H1 (cell line): Measurements from ENCODE around the gene OLFM2. TPM values are rescaled to one million over a fixed set of nuclear protein-coding genes. Genes with fewer than 3 reads are reported as not detected.

ENCODE experiments used
- CTCF ChIA-PET: fragments of 300-600 bp; sonication (Branson Sonifier 250); formaldehyde crosslinking; loops from one replicate; lab custom pipeline; 2021; ENCODE audit not compliant: partially characterized antibody; lab: Charles Lee
- POLR2A ChIA-PET: fragments of 300-600 bp; sonication (Branson Sonifier 250); formaldehyde crosslinking; loops from one replicate; lab custom pipeline; 2021; ENCODE audit warnings: inconsistent platforms; ENCODE audit not compliant: partially characterized antibody; lab: Charles Lee
- DNase-seq, 2 experiments: peaks; one replicate each; pipeline versions ENCODE4 v3.0.0 to v3.0.0-alpha.2; 2010 to 2022; ENCODE audit warnings: low spot score in 2 of 2, low read depth in 1 of 2, mixed read lengths in 1 of 2
- FAIRE-seq: peaks from 2 replicates; lab custom pipeline; 2011; peaks lifted over from hg19 to GRCh38; lab: Jason Lieb, UNC
- H2AFZ ChIP-seq: 2 replicates; pipeline ENCODE4 v1.8.1; 2012; ENCODE audit warnings: low read length, inconsistent platforms
- H2AK5ac ChIP-seq: 2 replicates; pipeline ENCODE4 v1.6.1; 2013; ENCODE audit warnings: low read depth, low read length
- H2BK120ac ChIP-seq: replicated peaks from 2 replicates; pipeline ENCODE3; 2013; ENCODE audit warnings: low read depth, low read length, inconsistent platforms
- H2BK12ac ChIP-seq: 2 replicates; pipeline ENCODE4 v1.6.1; 2013; ENCODE audit warnings: low read depth, low read length
- H2BK15ac ChIP-seq: 2 replicates; pipeline ENCODE4 v1.6.1; 2013; ENCODE audit warnings: low read length
- H2BK20ac ChIP-seq: 2 replicates; pipeline ENCODE4 v1.6.1; 2013; ENCODE audit warnings: low read length
- H2BK5ac ChIP-seq: 2 replicates; pipeline ENCODE4 v1.6.1; 2013; ENCODE audit warnings: low read depth, low read length
- H3K14ac ChIP-seq: 2 replicates; pipeline ENCODE4 v1.6.1; 2013; ENCODE audit warnings: inconsistent platforms; ENCODE audit not compliant: insufficient read length
- H3K18ac ChIP-seq: 2 replicates; pipeline ENCODE4 v1.6.1; 2013; ENCODE audit warnings: low read length; ENCODE audit errors: extremely low read depth
- H3K23ac ChIP-seq: 2 replicates; pipeline ENCODE4 v1.6.1; 2013; ENCODE audit warnings: inconsistent platforms; ENCODE audit not compliant: insufficient read length
- H3K23me2 ChIP-seq: 2 replicates; pipeline ENCODE4 v1.6.1; 2013; ENCODE audit warnings: low read depth, low read length
- H3K27ac ChIP-seq: 2 replicates; pipeline ENCODE4 v1.6.1; 2011; ENCODE audit warnings: low read depth, low read length, inconsistent platforms
- H3K27me3 ChIP-seq, 4 experiments: replicated peaks in 1 of 4; 1 replicate in 1 of 4; 2 replicates in 3 of 4; pipeline versions ENCODE4 v1.6.1 to v1.8.1; 2011 to 2013; ENCODE audit warnings: low read length in 3 of 4, mild to moderate bottlenecking in 3 of 4, inconsistent platforms in 2 of 4, mixed read lengths in 2 of 4, moderate library complexity in 1 of 4; ENCODE audit not compliant: control insufficient read depth in 3 of 4, insufficient read depth in 3 of 4; ENCODE audit errors: extremely low read depth in 1 of 4
- H3K36me3 ChIP-seq, 4 experiments: 2 replicates each; pipeline versions ENCODE4 v1.6.1 to v1.8.1; 2011 to 2013; ENCODE audit warnings: mild to moderate bottlenecking in 4 of 4, low read length in 3 of 4, moderate library complexity in 2 of 4, control low read depth in 1 of 4, inconsistent platforms in 1 of 4; ENCODE audit not compliant: insufficient read depth in 4 of 4, control insufficient read depth in 2 of 4
- H3K4ac ChIP-seq: replicated peaks from 2 replicates; pipeline ENCODE3; 2013; ENCODE audit warnings: low read length, low read depth, mixed read lengths, inconsistent platforms; ENCODE audit not compliant: insufficient read length
- H3K4me1 ChIP-seq, 4 experiments: replicated peaks in 1 of 4; 1 replicate in 1 of 4; 2 replicates in 3 of 4; pipeline versions ENCODE4 v1.6.1 to v1.8.1; 2011 to 2013; ENCODE audit warnings: low read length in 3 of 4, inconsistent platforms in 2 of 4, mixed read lengths in 1 of 4; ENCODE audit not compliant: insufficient read depth in 4 of 4, control insufficient read depth in 3 of 4
- H3K4me2 ChIP-seq, 2 experiments: 2 replicates each; pipeline versions ENCODE4 v1.6.1 to v1.8.1; 2011 to 2013; ENCODE audit warnings: low read depth in 2 of 2, low read length in 2 of 2, control low read depth in 1 of 2, inconsistent platforms in 1 of 2, mild to moderate bottlenecking in 1 of 2; ENCODE audit not compliant: insufficient read depth in 1 of 2
- H3K4me3 ChIP-seq, 4 experiments: fragments of 200-600, 300-600 bp in 1 of 4; sonication (generic), shearing (Covaris generic), sonication (Bioruptor Twin) in 1 of 4; 2 replicates each; pipeline versions ENCODE4 v1.5.1 to v1.8.1; 2011 to 2016; ENCODE audit warnings: low read length in 4 of 4, low read depth in 3 of 4, control low read depth in 2 of 4, inconsistent platforms in 2 of 4, mild to moderate bottlenecking in 2 of 4, mixed read lengths in 1 of 4, moderate library complexity in 1 of 4; ENCODE audit not compliant: insufficient read depth in 2 of 4; ENCODE audit errors: extremely low read depth in 1 of 4
- H3K56ac ChIP-seq: replicated peaks from 2 replicates; pipeline ENCODE3; 2013; ENCODE audit warnings: low read depth, mild to moderate bottlenecking, mixed read lengths, low read length, inconsistent platforms; ENCODE audit not compliant: insufficient read length
- H3K79me1 ChIP-seq: 2 replicates; pipeline ENCODE4 v1.6.1; 2013; ENCODE audit warnings: low read depth, low read length, control low read depth
- H3K79me2 ChIP-seq, 2 experiments: 2 replicates each; pipeline versions ENCODE4 v1.6.1 to v1.8.1; 2012 to 2013; ENCODE audit warnings: low read length in 2 of 2, mild to moderate bottlenecking in 2 of 2, inconsistent platforms in 1 of 2; ENCODE audit not compliant: insufficient read depth in 2 of 2, control insufficient read depth in 1 of 2
- H3K9ac ChIP-seq, 4 experiments: replicated peaks in 1 of 4; 1 replicate in 1 of 4; 2 replicates in 3 of 4; pipeline versions ENCODE4 v1.6.1 to v1.8.1; 2011 to 2013; ENCODE audit warnings: low read depth in 3 of 4, low read length in 3 of 4, control low read depth in 2 of 4, mild to moderate bottlenecking in 2 of 4, moderate library complexity in 2 of 4, inconsistent platforms in 1 of 4; ENCODE audit errors: extremely low read depth in 1 of 4
- H3K9me3 ChIP-seq, 2 experiments: 2 replicates each; pipeline versions ENCODE4 v1.6.1 to v1.8.1; 2012 to 2013; ENCODE audit warnings: mild to moderate bottlenecking in 2 of 2, moderate library complexity in 2 of 2, control low read depth in 1 of 2, inconsistent platforms in 1 of 2, low read depth in 1 of 2, low read length in 1 of 2, mixed read lengths in 1 of 2; ENCODE audit not compliant: insufficient read depth in 2 of 2
- H4K20me1 ChIP-seq, 2 experiments: replicated peaks in 1 of 2; 2 replicates each; pipeline versions ENCODE3 to v1.8.1; 2011 to 2013; ENCODE audit warnings: inconsistent platforms in 2 of 2, low read length in 2 of 2, mild to moderate bottlenecking in 1 of 2; ENCODE audit not compliant: insufficient read depth in 2 of 2, control insufficient read depth in 1 of 2
- H4K5ac ChIP-seq: 2 replicates; pipeline ENCODE4 v1.6.1; 2013; ENCODE audit warnings: low read length, low read depth, mixed read lengths, inconsistent platforms; ENCODE audit not compliant: insufficient read length
- H4K8ac ChIP-seq: 2 replicates; pipeline ENCODE4 v1.8.0; 2013; ENCODE audit warnings: mild to moderate bottlenecking, moderate library complexity, low read length, inconsistent platforms; ENCODE audit not compliant: insufficient read depth; ENCODE audit errors: extremely low read depth
- H4K91ac ChIP-seq: replicated peaks from 2 replicates; pipeline ENCODE3; 2013; ENCODE audit warnings: low read length, mixed read lengths, inconsistent platforms; ENCODE audit not compliant: insufficient read length
- ASH2L ChIP-seq: fragments of 200-600, 300-600 bp; sonication (generic); IDR thresholded peaks from one replicate; pipeline ENCODE4 v1.7.1; 2017; ENCODE audit warnings: low read length
- CBX5 ChIP-seq: fragments of 300-800, 300-1000 bp; sonication (generic); IDR thresholded peaks from 2 replicates; pipeline ENCODE4 v1.7.1; 2016; ENCODE audit warnings: antibody characterized with exemption, low read length, low read depth
- MAX ChIP-seq: IDR thresholded peaks from 2 replicates; pipeline ENCODE4 v1.6.1; 2012; ENCODE audit warnings: inconsistent platforms
- POLR2A ChIP-seq, 2 experiments: IDR thresholded peaks; 1 replicate in 1 of 2; 2 replicates in 1 of 2; pipeline ENCODE4 v1.6.1; 2011; ENCODE audit warnings: low read depth in 2 of 2, low read length in 2 of 2, mild to moderate bottlenecking in 2 of 2; ENCODE audit errors: control extremely low read depth in 1 of 2
- POU5F1 ChIP-seq: IDR thresholded peaks from 2 replicates; pipeline ENCODE4 v1.6.1; 2011; ENCODE audit warnings: low read depth, mild to moderate bottlenecking, low read length, moderate library complexity
- RBBP5 ChIP-seq: IDR thresholded peaks from 2 replicates; pipeline ENCODE4 v1.7.1; 2012; ENCODE audit warnings: low read depth, mild to moderate bottlenecking, inconsistent platforms, low read length, moderate library complexity, borderline replicate concordance
- SIX5 ChIP-seq: IDR thresholded peaks from 2 replicates; pipeline ENCODE4 v1.6.1; 2011; ENCODE audit warnings: mild to moderate bottlenecking, low read depth, low read length
- SP1 ChIP-seq: IDR thresholded peaks from 2 replicates; pipeline ENCODE4 v1.6.1; 2011; ENCODE audit warnings: low read depth, low read length
- SP4 ChIP-seq: IDR thresholded peaks from 2 replicates; pipeline ENCODE4 v1.6.1; 2012; ENCODE audit warnings: low read length, inconsistent platforms
- TBP ChIP-seq: IDR thresholded peaks from 2 replicates; pipeline ENCODE4 v1.6.1; 2011; ENCODE audit warnings: low read depth, low read length, improper control_type of control experiment
- WGBS, 2 experiments: shearing (Covaris generic) in 1 of 2; methylation state at CpG; one replicate each; pipeline versions ENCODE4 v1.1.6 to v1.1.7; 2013 to 2015; ENCODE audit warnings: low lambda C conversion rate in 2 of 2, mixed read lengths in 2 of 2, inconsistent platforms in 1 of 2, low coverage in 1 of 2, missing lambda C conversion rate in 1 of 2; ENCODE audit not compliant: insufficient replicate concordance in 2 of 2, insufficient coverage in 1 of 2, insufficient read length in 1 of 2; ENCODE audit errors: extremely low coverage in 1 of 2, missing lambda C conversion rate in 1 of 2; 5-methylcytosine and 5-hydroxymethylcytosine counted together
- polyA plus RNA-seq, 7 experiments: library from polyadenylated mRNA; depleted of rRNA in 3 of 7; stranded (reverse) in 5 of 7; unstranded in 2 of 7; fragments of >200 nt in 5 of 7; fragments of 200-250 nt in 2 of 7; gene quantifications; 1 replicate in 5 of 7; 2 replicates in 1 of 7; 4 replicates in 1 of 7; pipeline versions ENCODE4 v1.2.1 to v1.2.3, GENCODE V29; 2011 to 2013; ENCODE audit warnings: missing spikeins in 2 of 7, mixed read lengths in 2 of 7
- total RNA-seq: library from RNA; stranded (reverse); fragmentation: NEBNext Ultra II Directional; extraction: Animal tissue kit (Norgen Biotek cat#: 25700); gene quantifications from 2 replicates; pipeline ENCODE4 v1.2.1, GENCODE V29; 2021
- TF ChIP-seq, protein P1 (sequence below): IDR thresholded peaks from 2 replicates; pipeline ENCODE4 v1.6.1; 2011; ENCODE audit warnings: low read depth, mild to moderate bottlenecking, low read length; ENCODE audit not compliant: insufficient read depth

The OLFM2 gene
- total and polyA plus RNA-seq, 2 of the 8 experiments (the other 6 are each of a cell fraction or from before 2014, with no cell fraction given) = 68.2 to 151 TPM

GRCh38 chr19:9827289-9828238 lies 108.8 kb downstream of the OLFM2 start, which contains the start of gene UBL5:
Gene UBL5 (plus strand): TSS chr19:9827918. CDS start chr19:9828338, 420 bp downstream.
- WGBS, 2 experiments = 2% methylated on average over 62 of the region's 62 CpGs; no CpG with 5 or more reads in 1 of the 2 experiments
- Histone ChIP-seq H3K36me3 (peaks cover 4 to 8% (median 8%) of the 10 kb centered on the region in 4 experiments; a peak in 7 of 8 replicates), H3K27ac (peak within 1 kb of the TSS; percentile 55), H3K23ac (no peak within 1 kb of the TSS), H4K8ac (peak within 1 kb of the TSS; percentile 82; the same call in 1 of the 2 replicates), H2BK5ac (no peak within 1 kb of the TSS; the same call in none of the 2 replicates), H3K4me2 (peak within 1 kb of the TSS; percentile 90 to 93), H2AFZ (no peak within 1 kb of the TSS), H2BK15ac (no peak within 1 kb of the TSS), H2BK20ac (no peak within 1 kb of the TSS), H3K4me3 (peak within 1 kb of the TSS; percentile 77 to 93 (median 90)), H3K56ac (no peak within 1 kb of the TSS), H3K4ac (no peak within 1 kb of the TSS), H4K5ac (no peak within 1 kb of the TSS), H3K79me2 (peaks cover 13 to 39% of the 10 kb centered on the region in 2 experiments), H4K20me1 (peaks cover 6 to 7% of the 10 kb centered on the region in 2 experiments), H2AK5ac (no peak within 1 kb of the TSS), H3K23me2 (peaks cover 9% of the 10 kb centered on the region; the same call in 1 of the 2 replicates), H2BK120ac (no peak within 1 kb of the TSS), H3K4me1 (peaks cover 0 to 5% (median 0%) of the 10 kb centered on the region in 4 experiments; a peak in 2 of 7 replicates), H3K79me1 (peaks cover 5% of the 10 kb centered on the region), H3K9ac (peak within 1 kb of the TSS; percentile 69 to 82 (median 78)), H2BK12ac (no peak within 1 kb of the TSS), H3K9me3 (no peaks in the 10 kb centered on the region), H3K14ac (no peak within 1 kb of the TSS), H3K18ac (peak within 1 kb of the TSS; percentile 48; the same call in 1 of the 2 replicates), H3K27me3 (no peaks in the 10 kb centered on the region), H4K91ac (no peak within 1 kb of the TSS)
- peak; percentile 82 to 89 for DNase-seq
- no peak for FAIRE-seq
- CTCF ChIA-PET = interaction anchor here (1.0 kb wide), 1 partner anchor 105 kb away, joined by 3 read pairs; no protein-coding TSS in a partner anchor
- POLR2A ChIA-PET = interaction anchor here (0.8 to 1.7 kb wide), 9 partner anchors 9 to 290 kb away, joined by 3 to 8 read pairs (median 4); partner anchors contain the start of genes FBXL12 and ZNF846
- peak; percentile 78 for TF ChIP-seq TBP
- peak; percentile 78 for TF ChIP-seq ASH2L
- no peak for TF ChIP-seq CBX5
- TF ChIP-seq POU5F1 = no peak
- no peak; the same call in 1 of the 2 replicates for TF ChIP-seq SP1
- TF ChIP-seq RBBP5 = peak; percentile 70; the same call in 1 of the 2 replicates
- peak; percentile 36; the same call in 1 of the 2 replicates for TF ChIP-seq MAX
- no peak for TF ChIP-seq SP4
- no peak for TF ChIP-seq SIX5
- TF ChIP-seq POLR2A (IDR thresholded peaks at IDR 0.05; ENCODE audit: control extremely low read depth in 1 of 2, low read depth in 2 of 2, low read length in 2 of 2) = peak; percentile 78 to 87
- TF ChIP-seq, protein P1, sequence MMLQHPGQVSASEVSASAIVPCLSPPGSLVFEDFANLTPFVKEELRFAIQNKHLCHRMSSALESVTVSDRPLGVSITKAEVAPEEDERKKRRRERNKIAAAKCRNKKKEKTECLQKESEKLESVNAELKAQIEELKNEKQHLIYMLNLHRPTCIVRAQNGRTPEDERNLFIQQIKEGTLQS = no peak
